HL-60 (cell line): Measurements from ENCODE around the gene ARHGAP10.

Experiments used
- DNase-seq, 2 experiments: peaks; one replicate each; pipeline ENCODE4 v3.0.0-alpha.2; 2010 to 2020; ENCODE audit warnings: low read depth in 1 of 2, low spot score in 1 of 2
- H3K27ac ChIP-seq: fragments of 250-450 bp; sonication (Bioruptor Pico); replicated peaks from 2 replicates; pipeline ENCODE4 v1.5.1; 2020; ENCODE audit warnings: mild to moderate bottlenecking, moderate library complexity
- H3K27me3 ChIP-seq: fragments of 250-450 bp; sonication (Bioruptor Pico); 2 replicates; pipeline ENCODE4 v1.5.1; 2021; ENCODE audit warnings: mild to moderate bottlenecking, moderate library complexity; ENCODE audit not compliant: insufficient read depth, poor library complexity, severe bottlenecking
- H3K4me3 ChIP-seq: replicated peaks from 2 replicates; pipeline ENCODE4 v1.5.1; 2011; ENCODE audit warnings: mild to moderate bottlenecking, control low read depth, low read length; ENCODE audit not compliant: insufficient read depth
- GABPA ChIP-seq: IDR thresholded peaks from 2 replicates; pipeline ENCODE4 v1.6.1; 2012; ENCODE audit warnings: low read depth
- POLR2AphosphoS5 ChIP-seq: IDR thresholded peaks from 2 replicates; pipeline ENCODE4 v1.6.1; 2012; ENCODE audit warnings: low read depth
- SPI1 ChIP-seq: IDR thresholded peaks from 2 replicates; pipeline ENCODE4 v1.6.1; 2012; ENCODE audit warnings: low read depth, mild to moderate bottlenecking, borderline replicate concordance
- TF ChIP-seq, protein P1 (sequence below): IDR thresholded peaks from one replicate; pipeline ENCODE4 v1.5.1; 2011; ENCODE audit warnings: low read length, control low read depth, inconsistent platforms; ENCODE audit not compliant: insufficient read depth
- TF ChIP-seq, protein P2 (sequence below): IDR thresholded peaks from 2 replicates; pipeline ENCODE4 v1.6.1; 2012; ENCODE audit warnings: low read depth; ENCODE audit not compliant: insufficient replicate concordance

ARHGAP10 gene

DNA sequence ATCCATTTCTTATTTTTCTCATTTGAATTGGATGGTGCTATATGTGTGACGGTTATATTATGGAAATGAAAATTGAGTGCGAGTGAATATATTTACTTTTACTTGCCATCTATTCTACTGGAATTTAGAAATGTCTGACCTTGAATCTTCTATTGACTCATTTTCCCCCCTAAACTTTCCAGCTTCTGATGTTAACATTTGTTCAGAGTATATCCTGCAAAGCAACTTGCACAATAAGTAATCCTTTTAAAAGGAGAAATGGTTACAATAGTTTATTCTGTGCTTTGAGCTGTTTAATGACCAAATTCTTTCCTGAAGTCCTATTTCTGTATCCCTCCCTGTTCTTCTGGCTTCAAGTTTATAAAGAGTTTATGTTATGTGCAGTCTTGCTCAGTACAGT lies 116.7 kb downstream of the ARHGAP10 start:
- no peaks in the 10 kb centered on the region for H3K27me3 ChIP-seq
- H3K4me3 ChIP-seq: no peak overlapping the region
- H3K27ac ChIP-seq: no peak overlapping the region
- DNase-seq: no peak
- TF ChIP-seq GABPA (no peak), POLR2AphosphoS5 (no peak), SPI1 (no peak)
- TF ChIP-seq, protein P1, sequence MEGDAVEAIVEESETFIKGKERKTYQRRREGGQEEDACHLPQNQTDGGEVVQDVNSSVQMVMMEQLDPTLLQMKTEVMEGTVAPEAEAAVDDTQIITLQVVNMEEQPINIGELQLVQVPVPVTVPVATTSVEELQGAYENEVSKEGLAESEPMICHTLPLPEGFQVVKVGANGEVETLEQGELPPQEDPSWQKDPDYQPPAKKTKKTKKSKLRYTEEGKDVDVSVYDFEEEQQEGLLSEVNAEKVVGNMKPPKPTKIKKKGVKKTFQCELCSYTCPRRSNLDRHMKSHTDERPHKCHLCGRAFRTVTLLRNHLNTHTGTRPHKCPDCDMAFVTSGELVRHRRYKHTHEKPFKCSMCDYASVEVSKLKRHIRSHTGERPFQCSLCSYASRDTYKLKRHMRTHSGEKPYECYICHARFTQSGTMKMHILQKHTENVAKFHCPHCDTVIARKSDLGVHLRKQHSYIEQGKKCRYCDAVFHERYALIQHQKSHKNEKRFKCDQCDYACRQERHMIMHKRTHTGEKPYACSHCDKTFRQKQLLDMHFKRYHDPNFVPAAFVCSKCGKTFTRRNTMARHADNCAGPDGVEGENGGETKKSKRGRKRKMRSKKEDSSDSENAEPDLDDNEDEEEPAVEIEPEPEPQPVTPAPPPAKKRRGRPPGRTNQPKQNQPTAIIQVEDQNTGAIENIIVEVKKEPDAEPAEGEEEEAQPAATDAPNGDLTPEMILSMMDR: no peak
- TF ChIP-seq, protein P2, sequence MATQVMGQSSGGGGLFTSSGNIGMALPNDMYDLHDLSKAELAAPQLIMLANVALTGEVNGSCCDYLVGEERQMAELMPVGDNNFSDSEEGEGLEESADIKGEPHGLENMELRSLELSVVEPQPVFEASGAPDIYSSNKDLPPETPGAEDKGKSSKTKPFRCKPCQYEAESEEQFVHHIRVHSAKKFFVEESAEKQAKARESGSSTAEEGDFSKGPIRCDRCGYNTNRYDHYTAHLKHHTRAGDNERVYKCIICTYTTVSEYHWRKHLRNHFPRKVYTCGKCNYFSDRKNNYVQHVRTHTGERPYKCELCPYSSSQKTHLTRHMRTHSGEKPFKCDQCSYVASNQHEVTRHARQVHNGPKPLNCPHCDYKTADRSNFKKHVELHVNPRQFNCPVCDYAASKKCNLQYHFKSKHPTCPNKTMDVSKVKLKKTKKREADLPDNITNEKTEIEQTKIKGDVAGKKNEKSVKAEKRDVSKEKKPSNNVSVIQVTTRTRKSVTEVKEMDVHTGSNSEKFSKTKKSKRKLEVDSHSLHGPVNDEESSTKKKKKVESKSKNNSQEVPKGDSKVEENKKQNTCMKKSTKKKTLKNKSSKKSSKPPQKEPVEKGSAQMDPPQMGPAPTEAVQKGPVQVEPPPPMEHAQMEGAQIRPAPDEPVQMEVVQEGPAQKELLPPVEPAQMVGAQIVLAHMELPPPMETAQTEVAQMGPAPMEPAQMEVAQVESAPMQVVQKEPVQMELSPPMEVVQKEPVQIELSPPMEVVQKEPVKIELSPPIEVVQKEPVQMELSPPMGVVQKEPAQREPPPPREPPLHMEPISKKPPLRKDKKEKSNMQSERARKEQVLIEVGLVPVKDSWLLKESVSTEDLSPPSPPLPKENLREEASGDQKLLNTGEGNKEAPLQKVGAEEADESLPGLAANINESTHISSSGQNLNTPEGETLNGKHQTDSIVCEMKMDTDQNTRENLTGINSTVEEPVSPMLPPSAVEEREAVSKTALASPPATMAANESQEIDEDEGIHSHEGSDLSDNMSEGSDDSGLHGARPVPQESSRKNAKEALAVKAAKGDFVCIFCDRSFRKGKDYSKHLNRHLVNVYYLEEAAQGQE: no peak

DNA sequence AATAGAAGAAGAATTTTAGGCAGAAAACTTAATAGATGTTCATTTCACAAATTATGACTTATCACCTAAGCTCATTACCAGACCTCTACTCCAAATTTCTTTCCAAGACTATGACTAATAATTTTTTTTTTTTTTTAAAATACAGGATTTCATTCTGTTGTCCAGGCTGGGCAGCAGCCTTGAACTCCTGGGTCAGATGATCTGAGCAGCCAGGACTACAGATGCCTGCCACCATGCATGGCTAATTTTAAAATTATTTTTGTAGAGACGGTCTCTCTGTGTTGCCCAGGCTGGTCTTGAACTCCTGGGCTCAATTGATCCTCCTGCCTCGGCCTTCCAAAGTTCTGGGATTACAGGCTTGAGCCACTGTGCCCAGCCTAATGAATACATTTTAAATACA lies 119.2 kb downstream of the ARHGAP10 start:
- no peak overlapping the region for H3K27ac ChIP-seq
- TF ChIP-seq, protein P1: no peak
- TF ChIP-seq GABPA: no peak
- TF ChIP-seq POLR2AphosphoS5: no peak
- TF ChIP-seq, protein P2: no peak
- no peak for TF ChIP-seq SPI1
- H3K4me3 ChIP-seq: no peak overlapping the region
- no peak for DNase-seq
- no peaks in the 10 kb centered on the region for H3K27me3 ChIP-seq

DNA sequence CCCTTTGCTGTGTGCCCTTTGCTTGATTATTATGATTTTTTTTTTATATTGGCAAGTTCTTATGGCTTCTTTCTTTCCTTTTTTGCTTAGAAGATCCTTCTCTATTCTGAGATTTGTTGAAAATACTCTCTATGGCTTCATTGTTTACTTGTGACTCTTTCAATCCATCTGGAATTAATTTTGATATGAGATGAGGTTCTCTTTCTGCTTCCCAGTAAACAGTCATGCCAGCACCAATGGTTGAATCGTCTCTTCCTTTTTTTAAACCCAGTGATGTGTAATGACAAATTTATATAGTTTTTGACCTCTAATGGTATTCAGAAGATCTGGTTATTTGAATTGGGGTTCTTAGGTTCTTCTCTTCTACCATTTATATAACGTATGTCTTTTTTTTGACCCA lies 121.8 kb downstream of the ARHGAP10 start:
- DNase-seq: no peak
- Histone ChIP-seq H3K27ac (no peak overlapping the region), H3K4me3 (no peak overlapping the region)

More for the DNA sequence above, 121.8 kb downstream of the ARHGAP10 start:
- TF ChIP-seq GABPA (no peak), POLR2AphosphoS5 (no peak), SPI1 (no peak)
- TF ChIP-seq, protein P1: no peak
- TF ChIP-seq, protein P2: no peak
- H3K27me3 ChIP-seq: no peaks in the 10 kb centered on the region
